22Rv1 (cell line): Measurements from ENCODE around the gene TCEAL2.
"Not testable (repeated sequence)": the region's sequence is repeated elsewhere in the genome, so short reads cannot be mapped to it uniquely, and the experiment has no call there.

ENCODE experiments used
- CTCF ChIP-seq: fragments of 450-650 bp; IDR thresholded peaks from 2 replicates; pipeline ENCODE4 v1.5.1; 2017; ENCODE audit warnings: mild to moderate bottlenecking
- ZFX ChIP-seq: fragments of 450-650 bp; IDR thresholded peaks from 2 replicates; pipeline ENCODE4 v1.6.1; 2017; ENCODE audit warnings: antibody characterized with exemption, borderline replicate concordance

GRCh38 chrX:102125014-102125413 lies 465 bp upstream of the TCEAL2 start:
- TF ChIP-seq CTCF, ZFX: not testable (repeated sequence)
